Endothelial cell (in vitro differentiated cells): Measurements from ENCODE around the gene SCYL3. TPM values are rescaled to one million over a fixed set of nuclear protein-coding genes. Genes with fewer than 3 reads are reported as not detected.

ENCODE experiments used
- DNase-seq: peaks from one replicate; pipeline ENCODE4 v3.0.0; 2021; ENCODE audit warnings: low spot score
- H3K27ac Mint-ChIP-seq: one replicate; pipeline ENCODE4 v1.8.0; 2021; ENCODE audit warnings: mixed read lengths, inconsistent platforms; ENCODE audit not compliant: unreplicated experiment
- H3K27me3 Mint-ChIP-seq: one replicate; pipeline ENCODE4 v1.8.0; 2021; ENCODE audit warnings: mild to moderate bottlenecking, moderate library complexity, mixed read lengths, inconsistent platforms; ENCODE audit not compliant: unreplicated experiment
- H3K36me3 Mint-ChIP-seq: one replicate; pipeline ENCODE4 v1.8.0; 2021; ENCODE audit warnings: mild to moderate bottlenecking, low read depth, mixed read lengths, inconsistent platforms; ENCODE audit not compliant: unreplicated experiment
- H3K4me1 Mint-ChIP-seq: one replicate; pipeline ENCODE4 v1.8.0; 2021; ENCODE audit warnings: mild to moderate bottlenecking, mixed read lengths, inconsistent platforms; ENCODE audit not compliant: unreplicated experiment
- H3K4me3 Mint-ChIP-seq: one replicate; pipeline ENCODE4 v1.8.0; 2021; ENCODE audit warnings: mild to moderate bottlenecking, mixed read lengths, inconsistent platforms; ENCODE audit not compliant: unreplicated experiment
- H3K9me3 Mint-ChIP-seq: one replicate; pipeline ENCODE4 v1.8.0; 2021; ENCODE audit warnings: mixed read lengths, inconsistent platforms; ENCODE audit not compliant: unreplicated experiment
- total RNA-seq: library from RNA; stranded (reverse); fragmentation: NEBNext Ultra II Directional; extraction: Animal tissue kit (Norgen Biotek cat#: 25700); gene quantifications from one replicate; pipeline ENCODE4 v1.2.1, GENCODE V29; 2021; ENCODE audit not compliant: unreplicated experiment
- TF ChIP-seq, protein P1 (sequence below): fragments of 200-600 bp; sonication (generic); IDR thresholded peaks from one replicate; pipeline ENCODE4 v1.5.0; 2021; ENCODE audit warnings: antibody characterized with exemption; ENCODE audit not compliant: unreplicated experiment

SCYL3 gene
- total RNA-seq, 1 donor from 2014 or later: 19.2 TPM

- H3K27ac Mint-ChIP-seq: no peak overlapping the region
- no peak for DNase-seq
- no peaks in the 10 kb centered on the region for H3K9me3 Mint-ChIP-seq
- no peaks in the 10 kb centered on the region for H3K27me3 Mint-ChIP-seq
- no peaks in the 10 kb centered on the region for H3K4me1 Mint-ChIP-seq
- no peaks in the 10 kb centered on the region for H3K36me3 Mint-ChIP-seq
- TF ChIP-seq, protein P1, sequence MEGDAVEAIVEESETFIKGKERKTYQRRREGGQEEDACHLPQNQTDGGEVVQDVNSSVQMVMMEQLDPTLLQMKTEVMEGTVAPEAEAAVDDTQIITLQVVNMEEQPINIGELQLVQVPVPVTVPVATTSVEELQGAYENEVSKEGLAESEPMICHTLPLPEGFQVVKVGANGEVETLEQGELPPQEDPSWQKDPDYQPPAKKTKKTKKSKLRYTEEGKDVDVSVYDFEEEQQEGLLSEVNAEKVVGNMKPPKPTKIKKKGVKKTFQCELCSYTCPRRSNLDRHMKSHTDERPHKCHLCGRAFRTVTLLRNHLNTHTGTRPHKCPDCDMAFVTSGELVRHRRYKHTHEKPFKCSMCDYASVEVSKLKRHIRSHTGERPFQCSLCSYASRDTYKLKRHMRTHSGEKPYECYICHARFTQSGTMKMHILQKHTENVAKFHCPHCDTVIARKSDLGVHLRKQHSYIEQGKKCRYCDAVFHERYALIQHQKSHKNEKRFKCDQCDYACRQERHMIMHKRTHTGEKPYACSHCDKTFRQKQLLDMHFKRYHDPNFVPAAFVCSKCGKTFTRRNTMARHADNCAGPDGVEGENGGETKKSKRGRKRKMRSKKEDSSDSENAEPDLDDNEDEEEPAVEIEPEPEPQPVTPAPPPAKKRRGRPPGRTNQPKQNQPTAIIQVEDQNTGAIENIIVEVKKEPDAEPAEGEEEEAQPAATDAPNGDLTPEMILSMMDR: no peak
- H3K4me3 Mint-ChIP-seq: no peak overlapping the region
Measured at GRCh38 chr1:169833179-169833901, 60.4 kb downstream of the SCYL3 start.

GRCh38 chr1:169829671-169830070 is 64.0 kb downstream of the SCYL3 start:
- no peaks in the 10 kb centered on the region for H3K36me3 Mint-ChIP-seq
- TF ChIP-seq, protein P1: no peak

DNA sequence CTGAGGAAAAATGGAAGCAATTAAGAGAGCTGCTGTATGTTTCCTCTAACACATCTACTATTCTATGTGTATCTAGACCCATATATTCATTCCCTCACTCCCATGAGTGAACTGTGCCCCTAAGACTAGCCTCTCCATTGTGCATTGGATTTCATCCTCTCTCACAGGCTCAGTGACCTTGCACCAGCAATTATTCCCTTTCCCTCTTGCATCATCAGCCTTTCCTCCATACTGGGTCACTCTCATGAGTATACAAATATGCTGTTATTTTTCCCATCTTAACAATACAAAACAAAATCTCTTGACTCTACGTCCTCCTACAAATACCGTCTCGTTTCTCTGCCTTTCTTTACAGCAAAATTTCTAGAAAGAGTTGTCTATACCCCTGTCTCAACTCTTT is 69.5 kb downstream of the SCYL3 start:
- peak overlapping the region; percentile 10 for H3K4me3 Mint-ChIP-seq
- no peaks in the 10 kb centered on the region for H3K9me3 Mint-ChIP-seq
- no peaks in the 10 kb centered on the region for H3K27me3 Mint-ChIP-seq
- H3K36me3 Mint-ChIP-seq: peaks cover 11% of the 10 kb centered on the region
- TF ChIP-seq, protein P1: no peak
- H3K4me1 Mint-ChIP-seq: peaks cover 7% of the 10 kb centered on the region
- no peak overlapping the region for H3K27ac Mint-ChIP-seq
- DNase-seq: no peak

More at GRCh38 chr1:169829671-169830070, 64.0 kb downstream of the SCYL3 start:
- no peak overlapping the region for H3K4me3 Mint-ChIP-seq
- no peaks in the 10 kb centered on the region for H3K4me1 Mint-ChIP-seq
- H3K27ac Mint-ChIP-seq: no peak overlapping the region
- no peak for DNase-seq
- H3K9me3 Mint-ChIP-seq: no peaks in the 10 kb centered on the region
- no peaks in the 10 kb centered on the region for H3K27me3 Mint-ChIP-seq

GRCh38 chr1:169821500-169821899 is 72.2 kb downstream of the SCYL3 start:
- Mint-ChIP-seq H3K27ac (no peak overlapping the region), H3K27me3 (no peaks in the 10 kb centered on the region), H3K4me1 (peaks cover 7% of the 10 kb centered on the region), H3K36me3 (peaks cover 21% of the 10 kb centered on the region), H3K4me3 (no peak overlapping the region), H3K9me3 (no peaks in the 10 kb centered on the region)
- no peak for DNase-seq
- TF ChIP-seq, protein P1: no peak

GRCh38 chr1:169816617-169817016 is 77.1 kb downstream of the SCYL3 start:
- no peaks in the 10 kb centered on the region for H3K4me1 Mint-ChIP-seq
- peaks cover 28% of the 10 kb centered on the region for H3K36me3 Mint-ChIP-seq
- H3K4me3 Mint-ChIP-seq: no peak overlapping the region
- H3K9me3 Mint-ChIP-seq: no peaks in the 10 kb centered on the region
- DNase-seq: no peak
- no peak overlapping the region for H3K27ac Mint-ChIP-seq
- no peaks in the 10 kb centered on the region for H3K27me3 Mint-ChIP-seq
- TF ChIP-seq, protein P1: no peak
